ENCODE measurements around the gene PMEPA1.

Gene PMEPA1

GRCh38 chr20:57736738-57737347 is 27.0 kb upstream of the PMEPA1 start:
- no peak for DNase-seq (ENCODE audit: low spot score)

DNA sequence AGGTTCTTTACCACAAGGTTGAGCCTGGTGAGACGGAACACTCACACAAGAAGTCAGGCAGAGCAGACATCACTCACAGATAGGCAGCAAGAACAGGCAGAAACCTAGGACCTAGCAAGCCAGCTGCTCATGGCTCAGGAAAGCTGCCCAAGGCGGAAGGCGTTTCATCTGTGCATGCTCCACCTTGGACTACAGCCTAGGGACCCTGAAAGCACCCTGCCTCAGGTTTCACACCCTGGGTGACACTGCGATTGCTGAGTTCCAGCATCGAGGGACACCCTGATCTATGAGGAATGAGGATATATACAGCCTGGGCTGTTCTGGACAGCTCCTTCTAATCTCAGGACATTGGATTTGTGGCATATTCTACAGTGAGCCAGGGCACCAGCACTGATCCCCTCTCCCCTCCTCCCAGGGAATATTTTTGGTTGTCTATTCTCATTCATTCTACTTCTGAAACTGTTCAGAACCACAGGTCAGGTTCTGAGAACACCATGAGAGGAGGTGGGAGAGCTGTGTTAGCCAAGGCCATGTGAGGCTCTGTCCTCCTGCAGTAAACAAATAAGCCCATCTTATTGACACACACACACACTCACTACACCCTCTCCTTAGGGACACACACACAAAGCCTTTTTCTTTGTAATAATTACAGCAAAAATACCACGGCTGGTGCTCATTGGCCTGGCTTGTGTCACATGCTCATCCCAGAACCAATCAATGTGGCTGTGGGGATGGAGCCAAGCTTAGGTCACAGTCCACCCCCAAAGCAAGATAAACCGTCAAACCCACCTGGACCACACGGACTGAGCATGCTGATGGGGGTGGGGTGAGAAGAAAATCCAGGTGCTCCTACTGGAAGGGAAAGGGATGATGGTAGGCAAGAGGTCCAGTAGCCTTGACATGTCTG is 26.3 kb upstream of the PMEPA1 start:
- DNase-seq (ENCODE audit: low spot score): no peak

GRCh38 chr20:57734754-57735153 is 24.9 kb upstream of the PMEPA1 start:
- DNase-seq (ENCODE audit: low spot score): no peak

DNA sequence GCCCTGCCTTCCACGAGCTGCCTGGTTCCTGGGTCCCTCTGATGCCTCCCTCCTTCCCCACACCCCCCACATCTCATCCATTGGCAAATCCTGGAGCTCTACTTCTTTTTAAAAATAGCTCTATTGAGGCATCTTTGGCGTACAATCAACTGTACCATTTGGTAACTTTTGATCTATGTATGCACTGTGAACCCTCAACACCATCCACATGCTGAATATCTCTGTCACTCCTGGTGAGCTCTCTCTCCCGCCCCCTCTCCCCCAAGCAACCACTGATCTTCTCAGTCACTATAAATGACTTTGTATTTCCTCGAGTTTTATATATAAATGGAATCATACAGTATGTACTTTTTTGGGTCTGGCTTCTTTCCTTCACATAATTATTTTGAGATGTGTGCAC is 22.4 kb upstream of the PMEPA1 start:
- no peak for DNase-seq (ENCODE audit: low spot score)

DNA sequence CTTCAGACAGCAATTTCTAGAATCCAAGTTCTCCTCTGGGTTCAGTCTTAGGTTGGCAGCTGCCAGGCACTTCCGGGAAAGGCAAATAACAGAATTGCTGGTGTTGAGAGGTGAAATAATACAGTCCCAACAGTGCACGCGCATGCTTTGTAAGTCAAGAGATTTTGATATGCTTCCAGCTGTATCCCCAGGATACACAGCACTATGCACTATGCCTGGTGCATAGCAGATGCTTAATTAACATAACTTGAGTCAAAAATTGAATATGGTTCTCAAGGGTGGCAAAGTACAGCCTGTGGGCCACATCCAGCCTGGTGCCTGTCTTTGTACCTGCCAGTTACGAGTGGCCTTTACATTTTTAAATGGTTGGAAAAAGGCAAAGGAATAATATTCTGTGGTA is 18.9 kb upstream of the PMEPA1 start:
- no peak for DNase-seq (ENCODE audit: low spot score)

- no peak for DNase-seq (ENCODE audit: low spot score)
Measured at GRCh38 chr20:57727863-57728262, 18.0 kb upstream of the PMEPA1 start.

GRCh38 chr20:57725636-57726035 is 15.8 kb upstream of the PMEPA1 start:
- DNase-seq (ENCODE audit: low spot score): no peak

DNA sequence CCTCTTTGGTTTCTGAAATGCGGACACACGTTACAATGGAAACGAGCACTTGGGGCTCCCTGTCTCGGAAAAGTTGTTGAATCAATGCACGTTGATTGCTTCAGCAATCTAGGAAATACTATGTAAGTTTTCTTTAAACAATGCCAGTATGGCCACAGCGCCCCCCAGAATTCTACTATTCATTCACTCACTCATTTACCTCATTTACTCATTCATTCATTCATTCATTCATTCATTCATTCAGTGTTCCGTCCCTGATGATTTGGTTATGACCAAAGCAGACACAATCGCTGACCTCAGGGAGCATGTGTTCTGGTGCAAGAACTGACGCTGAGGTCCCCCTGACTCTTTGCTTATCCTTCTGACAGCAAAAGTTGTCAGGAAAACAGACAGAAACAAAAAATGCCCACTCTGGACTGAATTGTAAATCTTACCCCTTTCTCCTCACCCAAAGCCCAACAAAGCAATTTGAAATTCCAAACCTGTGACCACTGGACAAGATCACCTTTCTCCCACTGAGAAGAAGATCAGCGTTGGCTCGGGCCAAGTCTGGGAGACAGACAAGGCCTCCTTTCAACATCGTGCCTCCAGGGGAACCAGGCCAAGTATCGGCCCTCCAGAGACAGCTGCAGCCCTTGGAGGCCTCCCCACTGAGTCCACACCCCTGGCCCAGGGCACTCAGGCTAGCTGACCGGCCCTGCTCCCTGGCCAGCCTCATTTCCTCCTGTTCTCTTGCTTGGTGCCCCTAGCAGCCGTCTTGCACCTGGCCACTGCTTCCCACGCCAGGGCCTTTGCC is 15.0 kb upstream of the PMEPA1 start:
- DNase-seq (ENCODE audit: low spot score): no peak

DNA sequence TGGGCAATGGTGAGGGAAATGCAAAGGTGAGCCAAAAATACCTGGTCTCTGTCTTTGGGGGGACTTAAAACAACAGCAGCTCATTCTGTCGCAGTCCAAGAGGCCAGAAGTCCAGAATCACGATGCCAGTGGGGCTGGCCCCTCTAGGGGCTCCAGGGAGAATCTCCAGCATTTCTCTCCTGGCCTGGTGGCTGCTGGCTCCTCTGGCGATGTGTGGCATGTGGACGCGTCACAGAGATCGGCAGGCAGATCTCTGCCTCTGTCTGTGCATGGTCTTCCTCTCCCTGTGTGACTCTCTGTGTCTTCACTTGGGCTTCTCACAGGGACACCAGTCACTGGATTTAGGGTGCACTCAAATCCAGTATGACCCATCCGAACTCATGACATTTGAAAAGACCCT is 14.0 kb upstream of the PMEPA1 start:
- no peak for DNase-seq (ENCODE audit: low spot score)

DNA sequence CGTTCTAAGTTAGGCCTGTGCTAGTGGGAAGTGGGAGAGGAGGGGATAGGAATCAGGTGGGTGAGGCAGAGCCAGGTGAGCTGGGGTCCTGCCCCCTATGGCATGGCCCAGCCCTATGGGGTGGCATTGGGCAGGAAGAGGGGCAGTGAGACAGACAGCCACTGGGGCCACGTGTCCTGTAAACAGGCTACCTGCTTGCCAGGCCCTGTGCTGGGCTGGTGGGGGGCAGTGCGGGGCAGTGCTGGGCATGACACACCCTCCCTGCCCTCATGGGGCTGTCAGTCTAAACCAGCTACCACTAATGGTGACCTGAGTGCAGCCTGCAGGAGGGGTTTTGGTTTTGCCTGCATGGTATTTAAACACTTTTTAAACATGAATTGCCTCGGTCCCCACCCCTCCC is 10.1 kb upstream of the PMEPA1 start:
- DNase-seq (ENCODE audit: low spot score): no peak

- DNase-seq (ENCODE audit: low spot score): peak; percentile 13
Measured at GRCh38 chr20:57718490-57719009, 8.7 kb upstream of the PMEPA1 start.

- no peak for DNase-seq (ENCODE audit: low spot score)
Measured at GRCh38 chr20:57717797-57718196, 8.0 kb upstream of the PMEPA1 start.

DNA sequence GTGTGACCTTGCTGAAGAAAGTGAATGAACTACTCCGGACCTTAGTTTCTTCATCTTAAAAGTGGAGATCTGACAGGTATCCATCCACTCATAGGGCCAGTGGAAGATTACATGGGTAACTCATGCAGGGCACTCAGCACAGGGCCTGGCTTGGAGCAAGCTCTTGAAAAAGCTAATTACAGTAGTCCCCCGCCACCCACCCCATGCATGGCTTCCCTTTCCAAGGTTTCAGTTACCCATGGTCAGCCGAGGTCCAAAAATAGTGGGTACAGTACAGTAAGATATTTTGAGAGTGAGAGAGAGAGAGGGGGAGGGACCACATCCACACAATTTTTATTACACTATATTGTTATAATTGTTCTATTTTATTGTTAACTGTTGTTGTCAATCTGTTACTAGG is 7.1 kb upstream of the PMEPA1 start:
- DNase-seq (ENCODE audit: low spot score): no peak

DNA sequence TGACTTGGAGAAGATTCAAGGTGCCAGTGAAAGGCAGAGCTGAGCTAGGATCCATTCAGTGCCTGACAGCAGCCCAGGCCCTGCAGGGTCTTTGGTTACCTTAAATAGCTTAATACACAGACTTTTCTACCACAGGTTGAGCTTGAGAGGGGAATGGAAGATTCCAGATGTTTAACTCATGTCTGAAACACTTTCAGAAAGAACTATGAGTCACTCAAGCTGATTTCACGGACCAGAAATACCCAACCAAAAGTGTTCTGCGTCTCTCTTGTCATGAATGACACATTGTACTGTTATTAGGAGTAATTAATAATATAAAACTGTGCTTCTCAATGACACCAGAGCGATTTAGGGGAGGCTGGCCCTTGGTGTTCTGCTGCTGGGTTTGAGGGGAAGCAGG is 6.4 kb upstream of the PMEPA1 start:
- no peak for DNase-seq (ENCODE audit: low spot score)

- no peak for DNase-seq (ENCODE audit: low spot score)
Measured at GRCh38 chr20:57715268-57715904, 5.6 kb upstream of the PMEPA1 start.

DNA sequence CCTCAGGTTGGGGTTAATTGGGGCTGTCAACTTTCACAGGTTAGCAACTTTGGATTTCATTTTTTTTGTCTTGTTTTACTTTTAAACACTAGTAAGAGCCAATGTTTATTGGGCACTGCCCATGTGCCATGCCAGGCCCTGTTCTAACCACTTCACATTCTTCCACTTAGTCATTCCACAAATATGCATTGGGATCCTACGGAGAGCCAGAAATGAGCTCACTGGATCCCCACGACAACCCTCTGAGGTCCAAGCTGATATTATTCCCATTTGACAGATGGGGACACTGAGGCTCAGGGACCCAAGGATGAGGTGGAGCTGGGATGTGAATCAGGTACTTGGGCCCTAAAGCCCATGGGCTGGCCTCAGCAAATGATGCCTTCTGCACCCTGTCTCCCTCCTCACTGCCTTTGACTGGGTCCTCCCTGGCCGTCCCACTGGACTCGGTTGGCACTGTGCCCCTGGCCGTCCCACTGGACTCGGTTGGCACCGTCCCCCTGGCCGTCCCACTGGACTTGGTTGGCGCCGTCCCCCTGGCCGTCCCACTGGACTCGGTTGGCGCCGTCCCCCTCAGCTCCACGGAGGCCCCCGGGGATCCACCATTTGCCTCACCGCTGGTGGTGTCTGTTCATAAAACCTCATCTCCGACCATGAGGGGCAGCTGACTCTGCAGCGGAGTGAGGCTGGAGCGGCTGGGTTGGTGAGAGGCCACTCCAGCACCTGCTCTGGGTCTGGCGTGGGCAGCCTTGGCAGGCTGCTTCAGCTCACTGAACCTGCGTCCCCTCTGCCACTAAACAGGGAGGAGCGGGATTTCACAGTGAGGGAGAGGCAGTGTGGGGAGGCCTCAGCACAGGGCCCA is 4.8 kb upstream of the PMEPA1 start:
- no peak for DNase-seq (ENCODE audit: low spot score)

- no peak for DNase-seq (ENCODE audit: low spot score)
Measured at GRCh38 chr20:57713951-57714350, 4.1 kb upstream of the PMEPA1 start.

- no peak for DNase-seq (ENCODE audit: low spot score)
Measured at GRCh38 chr20:57713505-57713903, 3.7 kb upstream of the PMEPA1 start.

GRCh38 chr20:57712851-57713504 is 3.2 kb upstream of the PMEPA1 start:
- DNase-seq (ENCODE audit: low spot score): no peak

DNA sequence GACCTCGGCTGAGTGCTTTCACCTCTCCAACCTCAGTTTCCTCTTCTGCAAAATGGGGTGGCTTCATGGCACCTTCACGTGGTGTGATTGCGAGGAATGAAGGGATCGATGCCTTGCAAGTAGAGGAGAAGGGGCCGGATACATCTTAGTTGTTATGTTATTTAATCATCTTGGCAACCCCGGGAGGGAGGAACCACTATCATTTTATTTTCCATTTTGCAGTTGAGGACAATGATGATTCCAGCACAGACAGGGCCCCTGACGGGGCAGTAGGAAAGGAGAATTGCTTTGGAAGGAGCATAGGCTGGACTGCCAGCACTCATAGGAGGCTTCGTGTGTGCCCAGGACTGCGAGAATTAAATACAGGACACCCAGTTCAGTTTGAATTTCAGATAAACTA is 2.5 kb upstream of the PMEPA1 start:
- DNase-seq (ENCODE audit: low spot score): no peak

DNA sequence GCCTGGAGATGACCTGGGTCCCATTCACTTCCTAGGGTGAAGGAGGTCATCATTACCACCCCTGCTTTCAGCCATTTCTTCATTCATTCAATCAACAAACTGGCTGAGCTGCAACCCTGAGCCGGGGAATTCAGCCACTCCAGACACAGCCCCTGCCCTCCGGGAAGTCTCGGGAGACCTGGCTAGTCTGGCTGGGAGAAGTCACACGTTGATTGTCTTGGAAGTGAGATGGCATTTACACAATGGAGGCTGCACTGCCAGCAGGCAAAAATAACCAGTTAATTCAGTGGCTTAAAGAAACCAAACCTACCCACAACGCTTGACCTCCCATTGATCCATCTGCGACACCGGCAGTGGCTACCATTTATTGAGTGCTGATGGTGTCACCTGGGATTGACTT is 2.0 kb upstream of the PMEPA1 start:
- DNase-seq (ENCODE audit: low spot score): no peak

Data from hematopoietic multipotent progenitor cell treated with erythropoietin and hydrocortisone succinate and interleukin-3 and kit ligand, for 17 days (in vitro differentiated cells).